Dedifferentiated amniotic fluid mesenchymal stem cell (primary cell): ENCODE results near the gene ZSWIM2.
"Not testable (repeated sequence)": the region's sequence is repeated elsewhere in the genome, so short reads cannot be mapped to it uniquely, and the experiment has no call there.

Experiments used
- DNase-seq: peaks from one replicate; pipeline ENCODE4 v3.0.0-alpha.2; 2016; ENCODE audit errors: extremely low spot score

ZSWIM2 gene

DNA sequence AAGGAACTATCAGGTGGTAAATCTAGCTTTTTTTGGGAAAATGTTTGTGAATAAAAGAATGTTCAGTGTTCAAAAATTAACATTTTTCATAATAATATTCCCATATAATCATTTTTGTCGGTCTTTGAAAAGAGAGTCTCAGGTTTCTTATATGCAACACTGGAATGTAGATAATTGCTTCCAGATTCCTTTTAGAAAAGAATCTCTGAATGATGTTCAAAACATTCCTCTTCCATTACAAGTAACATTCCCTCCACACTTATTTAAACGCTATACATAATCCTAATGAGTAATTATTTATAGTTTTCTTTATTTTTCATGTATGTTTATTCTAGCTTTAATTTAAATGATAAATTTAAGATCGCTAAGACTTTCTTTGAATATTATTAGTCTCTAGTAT is 7.0 kb downstream of the ZSWIM2 start:
- peak; percentile 90 for DNase-seq

DNA sequence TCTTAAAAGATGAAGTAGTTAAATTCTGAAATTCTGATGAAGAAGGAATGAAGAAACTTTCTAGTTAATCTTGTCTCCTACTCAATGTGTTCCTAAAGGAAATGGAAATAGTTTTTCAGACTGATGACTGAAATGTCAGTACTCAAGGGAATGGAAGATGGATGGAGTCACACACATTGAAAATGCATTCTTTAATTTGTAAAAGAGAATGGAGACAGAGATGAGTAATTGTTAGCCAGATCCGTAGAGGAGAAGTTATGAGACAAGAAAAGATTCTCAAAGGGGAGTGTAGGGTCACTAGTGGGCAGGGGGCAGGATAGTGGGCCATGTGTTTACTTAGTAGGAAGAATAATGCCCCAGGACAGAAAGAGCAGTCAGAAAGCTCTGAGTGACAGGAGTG is 13.3 kb downstream of the ZSWIM2 start:
- DNase-seq: no peak

DNA sequence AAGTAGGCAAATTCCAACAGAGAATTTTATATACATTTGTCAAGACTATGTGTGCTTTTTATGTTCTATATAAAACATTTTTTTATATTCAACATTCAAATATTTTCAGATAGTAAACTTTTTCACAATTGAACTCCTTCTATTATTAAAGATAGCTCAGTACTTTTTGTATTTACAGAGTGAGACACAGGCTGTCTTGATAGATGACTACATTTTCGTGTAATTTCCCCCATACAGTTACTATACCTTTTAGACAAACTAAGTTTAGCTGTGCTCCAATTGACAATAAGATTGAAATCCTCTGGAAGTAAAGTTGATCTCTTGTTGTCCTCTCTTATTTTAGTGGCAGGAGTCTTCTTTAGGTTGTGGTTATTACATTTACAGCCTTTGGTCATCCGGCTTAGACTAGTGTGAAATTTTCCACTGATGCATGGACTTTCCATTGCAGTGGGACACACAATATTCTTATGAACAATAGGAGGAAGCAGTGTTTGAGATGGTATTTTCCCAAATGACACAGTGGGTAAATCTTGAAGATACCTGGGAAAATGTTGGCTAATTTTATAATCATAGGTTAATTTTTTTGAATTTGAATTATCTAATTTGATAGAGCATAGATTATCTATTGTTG is 21.0 kb downstream of the ZSWIM2 start:
- DNase-seq: no peak

DNA sequence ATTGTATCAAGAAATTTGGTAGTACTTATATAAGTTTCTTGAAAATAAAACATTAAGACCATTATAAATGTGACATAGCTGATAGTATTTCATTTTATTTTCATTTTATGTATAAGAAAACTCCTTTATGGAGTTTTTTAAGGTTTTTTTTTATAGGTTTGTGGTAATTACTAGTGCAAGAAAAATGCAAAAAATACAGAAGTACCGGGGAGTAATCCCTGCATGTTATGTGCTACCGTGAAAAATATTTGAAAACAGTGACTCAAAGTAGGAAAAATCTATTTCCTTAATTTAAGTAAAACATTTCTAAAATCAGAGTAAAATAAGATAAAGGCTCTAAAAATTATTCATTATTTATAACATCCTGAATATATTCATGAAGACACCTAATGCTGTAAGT is 21.6 kb downstream of the ZSWIM2 start:
- DNase-seq: peak; percentile 71

DNA sequence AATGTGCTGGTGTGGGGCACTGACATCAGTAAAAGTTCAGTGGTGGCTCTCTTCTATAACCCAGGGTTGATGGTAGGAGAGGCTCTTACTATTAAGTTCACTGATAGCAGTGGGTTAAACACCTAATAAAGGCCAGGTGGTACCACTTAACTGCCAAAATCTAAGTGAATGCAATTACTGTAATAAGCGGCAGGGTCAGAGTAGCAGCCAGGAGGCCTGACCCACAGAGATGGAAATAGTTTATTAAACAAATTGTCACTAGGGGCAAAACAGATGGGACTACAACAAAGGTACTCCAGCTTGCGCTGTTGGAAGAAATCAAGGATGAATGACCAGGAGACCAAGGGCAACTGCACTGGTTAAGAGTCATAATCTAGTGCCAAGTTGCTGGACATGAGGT is 26.6 kb downstream of the ZSWIM2 start:
- no peak for DNase-seq

DNA sequence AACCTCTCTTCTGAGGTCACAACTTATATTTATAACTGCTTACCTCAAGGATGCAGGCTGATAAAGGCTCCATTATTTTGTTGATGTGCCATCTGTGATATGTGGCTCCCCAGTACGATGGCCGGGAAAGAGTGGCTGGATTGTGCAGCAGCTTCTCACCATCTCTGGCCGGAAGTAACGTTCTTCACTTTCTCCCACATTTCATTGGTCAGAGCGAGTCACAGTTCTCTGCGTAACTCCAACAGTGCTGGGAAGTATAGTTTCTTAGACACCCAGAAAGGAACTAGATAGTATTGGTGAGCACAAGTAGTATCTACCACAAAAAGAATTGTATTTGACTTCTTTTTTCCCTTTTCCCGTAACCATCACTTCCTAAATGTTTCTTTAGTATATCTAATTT is 28.7 kb downstream of the ZSWIM2 start:
- no peak for DNase-seq

DNA sequence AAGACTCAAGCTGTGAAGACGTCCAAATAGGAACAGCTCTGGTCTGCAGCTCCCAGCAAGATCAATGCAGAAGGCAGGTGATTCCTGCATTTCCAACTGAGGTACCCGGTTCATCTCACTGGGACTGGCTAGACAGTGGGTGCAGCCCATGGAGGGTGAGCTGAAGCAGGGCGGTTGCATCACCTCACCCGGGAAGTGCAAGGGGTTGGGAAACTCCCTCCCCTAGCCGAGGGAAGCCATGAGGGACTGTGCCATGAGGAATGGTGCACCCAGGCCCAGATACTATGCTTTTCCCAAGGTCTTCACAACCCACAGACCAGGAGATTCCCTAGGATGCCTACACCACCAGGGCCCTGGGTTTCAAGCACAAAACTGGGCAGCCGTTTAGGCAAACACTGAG is 37.2 kb downstream of the ZSWIM2 start:
- DNase-seq: not testable (repeated sequence)

DNA sequence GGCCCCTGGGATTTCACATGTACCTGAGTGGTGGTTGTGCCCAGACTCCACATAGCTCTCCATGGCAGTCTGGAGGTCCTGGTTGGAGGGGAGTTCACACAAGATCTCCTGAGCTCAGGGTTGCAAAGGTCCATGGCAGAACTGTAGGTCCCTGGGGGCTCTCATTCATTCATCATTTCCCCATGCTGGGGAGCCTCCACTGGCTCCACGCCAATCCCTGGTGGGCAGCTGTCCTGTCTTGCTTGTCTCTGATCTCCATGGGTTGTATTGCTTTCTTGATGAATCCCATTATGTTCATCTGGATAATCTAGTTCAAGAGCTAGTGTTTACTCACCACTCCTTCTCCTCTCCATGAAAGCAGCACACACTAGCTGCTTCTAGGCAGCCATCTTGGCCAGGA is 42.4 kb downstream of the ZSWIM2 start:
- DNase-seq: no peak

DNA sequence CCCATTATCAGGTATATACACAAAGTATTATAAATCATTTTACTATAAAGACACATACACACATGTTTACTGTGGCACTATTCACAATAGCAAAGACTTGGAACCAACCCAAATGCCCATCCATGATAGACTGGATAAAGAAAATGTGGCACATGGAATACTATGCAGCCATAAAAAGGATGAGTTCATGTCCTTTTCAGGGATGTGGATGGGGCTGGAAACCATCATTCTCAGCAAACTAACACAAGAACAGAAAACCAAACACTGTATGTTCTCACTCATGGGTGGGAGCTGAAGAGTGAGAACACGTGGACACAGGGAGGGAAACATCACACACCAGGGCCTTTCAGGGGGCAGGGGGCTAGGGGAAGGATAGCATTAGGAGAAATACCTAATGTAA is 50.4 kb downstream of the ZSWIM2 start:
- not testable (repeated sequence) for DNase-seq

DNA sequence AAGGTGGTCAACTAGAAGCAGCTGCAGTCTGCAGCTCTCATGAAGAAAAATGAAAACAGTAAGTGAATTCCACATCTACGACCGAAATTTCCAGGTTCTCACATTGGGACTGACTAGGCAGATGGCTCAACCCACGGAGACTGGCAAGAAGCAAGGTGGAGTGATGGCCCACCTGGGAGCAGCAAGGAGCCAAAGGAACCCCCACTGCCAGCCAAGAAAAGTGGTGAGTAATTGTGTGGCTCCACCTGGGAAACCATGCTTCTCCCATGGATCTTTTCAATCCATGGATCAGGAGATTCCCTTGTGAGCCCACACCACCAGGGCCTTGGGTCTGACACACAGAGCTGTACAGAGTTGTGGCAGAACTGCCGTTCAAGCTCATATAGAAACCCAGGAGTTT is 64.0 kb downstream of the ZSWIM2 start:
- DNase-seq: no peak

DNA sequence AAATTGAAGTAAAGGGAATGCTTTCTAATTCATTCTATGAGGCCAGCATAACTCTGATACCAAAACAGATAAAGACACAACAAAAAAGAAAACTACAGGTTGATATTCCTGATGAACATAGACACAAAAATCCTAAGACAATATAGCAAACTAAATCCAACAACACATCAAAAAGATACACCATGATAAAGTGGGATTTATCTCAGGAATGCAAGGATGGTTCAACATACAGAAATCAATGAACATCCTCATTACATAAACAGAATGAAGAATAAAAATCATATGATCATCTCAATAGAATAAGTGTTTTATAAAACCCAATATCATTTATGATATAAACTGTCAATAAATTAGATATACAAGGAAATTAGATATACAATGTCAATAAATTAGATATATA is 65.7 kb downstream of the ZSWIM2 start:
- DNase-seq: no peak

DNA sequence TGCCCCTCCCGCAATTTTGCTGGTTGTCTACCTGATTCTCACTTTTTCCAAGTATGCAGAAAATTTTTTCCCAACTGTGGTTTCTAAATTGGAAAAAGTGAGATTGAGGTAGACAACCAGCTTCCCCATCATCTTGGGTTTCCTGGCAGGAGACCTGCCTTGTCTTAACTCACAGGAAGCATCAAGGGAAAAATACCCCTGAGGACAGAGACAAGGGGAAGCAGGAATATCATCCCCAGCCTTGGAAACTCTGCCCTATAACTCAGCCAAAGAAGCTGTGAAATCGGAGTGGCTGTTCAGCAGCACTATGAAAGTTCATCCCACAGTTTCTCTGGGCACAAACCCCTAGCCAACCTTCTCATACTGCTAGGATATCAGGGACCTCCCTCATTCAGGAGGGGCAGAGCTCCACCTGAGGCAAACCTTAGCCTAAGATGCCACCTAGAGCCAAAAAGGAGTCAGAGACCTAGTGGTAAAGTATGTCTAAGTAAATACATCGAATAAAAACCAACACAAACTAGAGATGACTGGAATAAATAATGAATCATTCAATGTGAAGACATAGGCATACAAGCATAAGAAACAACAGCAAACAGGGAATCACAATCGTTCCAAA is 68.2 kb downstream of the ZSWIM2 start:
- no peak for DNase-seq
